Calu3 (cell line): Measurements from ENCODE around the gene LRP2. TPM values are rescaled to one million over a fixed set of nuclear protein-coding genes. Genes with fewer than 3 reads are reported as not detected.

Source experiments
- BruUV-seq: library from RNA; stranded (reverse); fragments of 400-500 nt; replicated peaks from 2 replicates; lab custom pipeline; 2021; lab: Mats Ljungman, UMichigan
- CTCF ChIA-PET: fragments of 300-600 bp; sonication (Branson Sonifier 250); formaldehyde crosslinking; loops from one replicate; lab custom pipeline; 2022; ENCODE audit warnings: antibody characterized with exemption; lab: Charles Lee
- DNase-seq: peaks from one replicate; pipeline ENCODE4 v3.0.0; 2022
- H3K27ac Mint-ChIP-seq: one replicate; pipeline ENCODE4 v1.8.0; 2022; ENCODE audit warnings: mixed read lengths; ENCODE audit not compliant: unreplicated experiment
- H3K27me3 Mint-ChIP-seq: one replicate; pipeline ENCODE4 v1.8.0; 2022; ENCODE audit warnings: mixed read lengths; ENCODE audit not compliant: unreplicated experiment
- H3K36me3 Mint-ChIP-seq: one replicate; pipeline ENCODE4 v1.8.0; 2022; ENCODE audit warnings: mild to moderate bottlenecking, moderate library complexity, mixed read lengths; ENCODE audit not compliant: insufficient read depth, unreplicated experiment
- H3K4me1 Mint-ChIP-seq: one replicate; pipeline ENCODE4 v1.8.0; 2022; ENCODE audit warnings: mild to moderate bottlenecking, low read depth, mixed read lengths; ENCODE audit not compliant: unreplicated experiment
- H3K4me3 Mint-ChIP-seq: one replicate; pipeline ENCODE4 v1.8.0; 2022; ENCODE audit warnings: mild to moderate bottlenecking, low read depth, moderate library complexity, mixed read lengths; ENCODE audit not compliant: unreplicated experiment
- H3K9me3 Mint-ChIP-seq: one replicate; pipeline ENCODE4 v1.8.0; 2022; ENCODE audit warnings: low read depth, mixed read lengths; ENCODE audit not compliant: unreplicated experiment
- CTCF ChIP-seq: fragments of 200-600 bp; IDR thresholded peaks from one replicate; pipeline ENCODE4 v1.8.0; 2022; ENCODE audit warnings: antibody characterized with exemption; ENCODE audit not compliant: unreplicated experiment
- intact Hi-C: fragments of 100-400 bp; cut with micrococcal nuclease; formaldehyde crosslinking; loops from one replicate; pipeline ENCODE4 v1.10.0; 2022; ENCODE audit not compliant: unreplicated experiment
- total RNA-seq: library from RNA; stranded (reverse); gene quantifications from 2 replicates; pipeline ENCODE4 v1.2.3, GENCODE V29; 2022

The LRP2 gene
- total RNA-seq, 1 experiment from 2014 or later: 0.66 TPM

DNA sequence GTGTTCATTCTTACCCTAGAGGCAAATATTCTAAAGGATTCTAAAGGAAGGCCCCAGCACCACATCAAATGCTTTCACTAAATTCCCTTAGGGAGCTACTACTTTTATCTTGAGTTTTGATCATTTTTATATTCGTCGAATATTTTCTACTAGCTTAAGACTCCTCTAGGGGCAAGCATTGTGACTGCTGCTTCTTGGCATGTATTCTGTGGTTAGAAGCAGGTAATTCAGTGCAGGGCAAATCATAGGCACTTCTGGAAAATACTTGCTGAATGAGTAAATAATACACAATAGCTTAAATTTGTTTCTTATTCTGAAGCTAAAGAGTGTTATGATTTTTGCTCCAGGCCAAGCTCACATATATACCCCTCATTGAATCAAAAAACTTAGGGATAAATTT, 136.4 kb downstream of the LRP2 start:
- Mint-ChIP-seq H3K4me1 (no peaks in the 10 kb centered on the region), H3K9me3 (no peaks in the 10 kb centered on the region), H3K27ac (no peak overlapping the region), H3K36me3 (no peaks in the 10 kb centered on the region), H3K4me3 (no peak overlapping the region), H3K27me3 (no peaks in the 10 kb centered on the region)
- CTCF ChIA-PET: interaction anchor here (0.6 kb wide), 1 partner anchor 171 kb away, joined by 3 read pairs; no protein-coding TSS in a partner anchor
- DNase-seq: no peak
- no peak for TF ChIP-seq CTCF
- intact Hi-C loops: no loop called here
- no TSS peak for BruUV-seq

DNA sequence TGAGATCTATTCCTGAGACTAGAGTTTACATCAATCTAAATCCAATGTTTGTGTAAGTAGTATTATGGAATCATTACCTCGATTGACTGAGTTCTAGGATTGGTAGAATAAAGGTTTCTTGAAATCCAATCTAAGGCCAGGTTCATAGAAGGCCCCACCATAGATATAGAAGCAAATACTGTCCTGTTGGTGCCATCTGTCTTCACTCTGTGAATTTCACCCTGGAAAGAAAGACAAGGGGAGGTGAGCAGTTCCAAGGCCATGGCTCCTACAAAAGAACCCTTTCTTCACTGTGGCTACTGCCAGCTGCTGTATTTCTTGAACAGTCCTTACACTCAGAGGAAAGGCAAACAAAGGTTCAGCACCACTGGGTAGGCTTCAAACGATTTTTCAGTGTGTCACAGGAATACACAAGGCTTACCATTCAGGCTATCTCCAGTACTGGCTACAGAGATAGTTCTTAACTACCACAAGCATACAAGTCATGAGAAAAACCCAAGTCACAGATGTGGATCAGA, 137.0 kb downstream of the LRP2 start:
- Mint-ChIP-seq H3K27me3 (no peaks in the 10 kb centered on the region), H3K4me1 (no peaks in the 10 kb centered on the region), H3K36me3 (no peaks in the 10 kb centered on the region), H3K9me3 (no peaks in the 10 kb centered on the region), H3K4me3 (no peak overlapping the region), H3K27ac (no peak overlapping the region)
- intact Hi-C loops: no loop called here
- CTCF ChIA-PET: interaction anchor here (0.6 kb wide), 1 partner anchor 356 kb away, joined by 3 read pairs; no protein-coding TSS in a partner anchor
- BruUV-seq: no TSS peak
- DNase-seq: no peak
- TF ChIP-seq CTCF: no peak

DNA sequence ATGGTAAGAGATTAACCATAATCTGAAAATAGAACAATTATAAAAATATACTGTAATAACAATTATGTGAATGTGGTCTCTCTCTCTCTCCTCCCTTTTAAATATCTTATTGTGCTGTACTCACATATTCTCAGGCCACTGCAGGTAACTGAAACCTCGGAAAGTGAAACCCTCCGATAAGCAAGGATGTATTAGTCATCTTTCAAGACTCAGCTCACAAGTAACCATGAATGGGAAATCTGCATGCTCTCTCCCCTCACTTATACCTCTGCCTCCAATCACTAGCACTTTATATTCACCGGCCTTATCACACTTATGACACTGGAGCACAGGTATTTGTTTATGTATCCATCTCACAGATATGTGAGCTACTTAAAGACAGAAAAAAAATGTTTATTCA, 139.7 kb downstream of the LRP2 start:
- no peaks in the 10 kb centered on the region for H3K4me1 Mint-ChIP-seq
- no peak overlapping the region for H3K4me3 Mint-ChIP-seq
- intact Hi-C loops: loop anchor here (2.0 to 5.0 kb wide), 4 partner anchors 80 to 275 kb away; no protein-coding TSS in a partner anchor
- H3K27me3 Mint-ChIP-seq: no peaks in the 10 kb centered on the region
- H3K27ac Mint-ChIP-seq: no peak overlapping the region
- H3K36me3 Mint-ChIP-seq: no peaks in the 10 kb centered on the region
- no TSS peak for BruUV-seq
- no peak for TF ChIP-seq CTCF
- no peaks in the 10 kb centered on the region for H3K9me3 Mint-ChIP-seq
- DNase-seq: peak; percentile 27
- CTCF ChIA-PET: interaction anchor here (0.5 to 2.0 kb wide), 8 partner anchors 22 to 279 kb away, joined by 3 to 17 read pairs (median 6); no protein-coding TSS in a partner anchor

GRCh38 chr2:169221745-169222369, 140.5 kb downstream of the LRP2 start:
- CTCF ChIA-PET: interaction anchor here (0.7 to 2.0 kb wide), 14 partner anchors 10 to 278 kb away, joined by 3 to 17 read pairs (median 3); no protein-coding TSS in a partner anchor
- peak; percentile 23 for TF ChIP-seq CTCF
- H3K36me3 Mint-ChIP-seq: no peaks in the 10 kb centered on the region
- no peak overlapping the region for H3K4me3 Mint-ChIP-seq
- no peak overlapping the region for H3K27ac Mint-ChIP-seq
- H3K4me1 Mint-ChIP-seq: no peaks in the 10 kb centered on the region
- intact Hi-C loops: loop anchor here (2.0 to 5.0 kb wide), 4 partner anchors 80 to 275 kb away; no protein-coding TSS in a partner anchor
- DNase-seq: no peak
- no peaks in the 10 kb centered on the region for H3K27me3 Mint-ChIP-seq
- H3K9me3 Mint-ChIP-seq: no peaks in the 10 kb centered on the region
- no TSS peak for BruUV-seq
